GM12891 (cell line): ENCODE data around the gene CDH5.

ENCODE experiments used
- SPI1 ChIP-seq: IDR thresholded peaks from 2 replicates; pipeline ENCODE4 v1.6.1; 2011; ENCODE audit warnings: low read depth, low read length, control low read depth
- TAF1 ChIP-seq: IDR thresholded peaks from 2 replicates; pipeline ENCODE4 v1.6.1; 2011; ENCODE audit warnings: low read depth, low read length, control low read depth

DNA sequence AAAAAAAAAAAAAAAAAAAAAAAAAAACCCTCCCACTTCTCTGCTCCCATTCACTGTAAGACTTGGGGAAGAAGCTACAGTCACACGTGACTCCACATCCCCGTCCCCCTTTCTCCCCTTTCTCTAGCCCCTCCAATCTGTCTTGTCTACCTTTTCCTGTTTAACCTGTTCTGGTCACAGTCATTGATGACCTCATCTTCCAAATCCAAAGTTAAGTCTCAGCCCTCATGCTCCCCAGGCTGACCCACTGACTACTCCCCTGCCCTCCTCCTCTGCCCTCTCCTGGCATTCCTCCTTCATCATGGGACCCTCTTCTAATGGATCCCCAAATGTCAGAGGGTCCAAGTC lies 1.6 kb upstream of the CDH5 start:
- no peak for TF ChIP-seq SPI1
- TF ChIP-seq TAF1 = no peak
